ENCODE data around the gene UBE2G1. TPM values are rescaled to one million over a fixed set of nuclear protein-coding genes. Genes with fewer than 3 reads are reported as not detected.
"Not testable (repeated sequence)": the region's sequence is repeated elsewhere in the genome, so short reads cannot be mapped to it uniquely, and the experiment has no call there.

UBE2G1 gene, protein sequence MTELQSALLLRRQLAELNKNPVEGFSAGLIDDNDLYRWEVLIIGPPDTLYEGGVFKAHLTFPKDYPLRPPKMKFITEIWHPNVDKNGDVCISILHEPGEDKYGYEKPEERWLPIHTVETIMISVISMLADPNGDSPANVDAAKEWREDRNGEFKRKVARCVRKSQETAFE
- 79.1 TPM for polyA plus RNA-seq (ENCODE audit: insufficient read length)

DNA sequence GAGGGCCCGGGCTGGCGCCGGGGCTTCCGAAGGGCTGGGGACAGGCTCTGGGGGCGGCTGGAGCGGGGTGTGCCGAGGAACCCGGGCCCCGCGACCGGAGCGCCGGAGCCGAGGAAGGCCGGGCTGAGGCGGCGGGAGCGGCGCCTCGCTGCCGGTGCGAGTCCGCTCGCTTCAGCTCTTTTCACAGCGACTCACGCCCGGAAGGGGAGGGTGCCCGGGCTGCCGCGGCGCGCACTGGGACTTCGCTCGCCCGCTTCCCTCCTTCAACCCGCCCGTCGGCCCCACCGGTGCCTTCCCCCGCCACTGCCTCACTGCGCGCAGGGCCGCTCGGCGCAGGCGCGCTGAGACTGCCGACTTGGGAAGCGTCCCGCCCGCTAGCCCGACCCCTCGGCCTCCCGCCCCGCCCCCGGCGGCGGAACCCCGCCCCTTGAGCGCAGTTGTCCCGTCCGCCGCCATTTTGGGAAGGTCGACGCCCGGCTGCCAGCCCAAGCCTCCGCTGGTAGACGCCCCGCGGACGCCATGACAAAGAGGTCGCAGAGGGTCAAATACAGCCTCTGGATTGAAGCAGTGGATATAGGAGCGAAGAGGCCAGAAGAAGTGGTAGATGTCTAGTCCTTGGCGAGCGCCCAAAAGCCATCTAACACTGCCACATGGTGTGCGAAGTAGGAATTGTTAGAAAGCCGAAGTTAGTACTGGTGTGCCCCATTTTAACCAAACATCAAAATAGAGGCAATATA is at the start of gene UBE2G1:
UBE2G1 (minus strand) TSS at position 349 of the 737 bp plus-strand sequence. CDS start 359 bp downstream, outside the sequence.
- peak; percentile 91 for DNase-seq (ENCODE audit: low read depth)

DNA sequence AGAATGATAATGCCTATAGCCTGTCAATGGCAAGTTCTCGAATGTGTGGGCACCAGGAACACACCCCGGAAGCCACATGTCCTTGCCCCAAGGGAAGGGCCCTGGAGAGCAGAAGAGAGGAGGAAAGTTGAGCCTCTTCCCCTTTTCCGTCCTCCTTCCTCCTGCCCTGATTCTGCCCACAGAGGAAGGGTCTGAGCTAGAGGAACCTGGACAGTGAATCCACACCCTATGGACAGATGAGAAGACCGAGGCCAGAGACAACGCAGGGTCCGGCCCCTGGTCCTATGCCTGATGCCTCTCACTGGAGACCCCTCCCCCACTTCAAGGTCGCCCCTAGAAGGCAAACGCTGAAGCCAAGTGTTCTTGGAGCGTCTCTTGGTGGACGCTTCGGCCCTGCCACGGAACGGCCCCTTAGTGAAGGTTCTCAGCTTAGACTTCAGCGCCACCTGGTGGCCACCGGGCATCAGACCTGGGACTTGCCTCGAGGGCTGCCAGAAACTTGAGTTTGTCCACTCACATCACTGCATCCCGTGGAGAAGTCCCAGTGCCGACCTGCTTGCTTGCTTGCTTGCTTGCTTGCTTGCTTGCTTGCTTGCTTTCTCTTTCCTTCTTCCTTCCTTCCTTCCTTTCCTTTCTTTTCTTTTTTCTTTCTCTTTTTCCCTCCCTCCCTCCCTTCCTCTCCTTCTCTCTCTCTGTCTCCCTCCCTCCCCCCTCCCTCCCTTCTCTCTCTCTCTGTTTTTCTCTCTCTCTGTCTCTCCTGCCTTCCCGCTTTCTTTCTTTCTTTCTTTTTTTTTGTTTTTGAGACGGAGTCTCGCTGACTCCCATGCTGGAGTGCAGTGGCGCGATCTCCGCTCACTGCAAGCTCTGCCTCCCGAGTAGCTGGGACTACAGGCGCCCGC is 46.7 kb upstream of the UBE2G1 start:
- peak; percentile 90 for DNase-seq (ENCODE audit: low read depth)

DNA sequence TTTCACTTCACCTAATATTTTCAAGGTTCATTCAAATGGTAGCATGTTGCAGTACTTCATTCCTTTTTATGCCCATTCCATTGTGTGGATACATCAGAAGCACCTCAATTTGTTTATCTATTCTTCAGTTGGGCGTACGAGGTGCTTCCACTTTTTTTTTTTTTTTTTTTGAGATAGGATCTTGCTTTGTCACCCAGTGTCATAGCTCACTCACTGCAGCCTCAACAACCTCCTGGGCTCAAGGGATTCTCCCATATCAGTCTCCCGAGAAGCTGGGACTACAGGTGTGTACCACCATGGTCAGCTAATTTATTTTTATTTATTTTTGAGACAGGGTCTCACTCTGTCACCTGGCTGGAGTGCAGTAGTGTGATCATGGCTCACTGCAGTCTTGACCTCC is 44.7 kb upstream of the UBE2G1 start:
- DNase-seq (ENCODE audit: low read depth) = no peak

DNA sequence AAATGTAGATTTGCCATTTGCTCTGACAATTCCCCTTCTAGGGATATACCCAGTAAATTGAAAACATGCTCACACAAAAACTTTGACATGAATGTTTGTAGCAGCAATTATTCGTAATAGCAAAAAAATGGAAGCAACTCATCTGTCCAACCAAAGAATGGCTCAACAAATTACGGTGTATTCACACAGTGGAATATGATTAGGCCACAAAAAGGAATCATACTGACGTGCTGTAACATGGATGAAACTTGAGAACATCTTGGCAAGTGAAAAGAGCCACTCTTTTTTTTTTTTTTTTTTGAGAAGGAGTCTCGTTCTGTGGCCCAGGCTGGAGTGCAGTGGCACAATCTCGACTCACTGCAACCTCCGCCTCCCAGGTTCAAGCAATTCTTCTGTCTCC is 43.2 kb upstream of the UBE2G1 start:
- no peak for DNase-seq (ENCODE audit: low read depth)

DNA sequence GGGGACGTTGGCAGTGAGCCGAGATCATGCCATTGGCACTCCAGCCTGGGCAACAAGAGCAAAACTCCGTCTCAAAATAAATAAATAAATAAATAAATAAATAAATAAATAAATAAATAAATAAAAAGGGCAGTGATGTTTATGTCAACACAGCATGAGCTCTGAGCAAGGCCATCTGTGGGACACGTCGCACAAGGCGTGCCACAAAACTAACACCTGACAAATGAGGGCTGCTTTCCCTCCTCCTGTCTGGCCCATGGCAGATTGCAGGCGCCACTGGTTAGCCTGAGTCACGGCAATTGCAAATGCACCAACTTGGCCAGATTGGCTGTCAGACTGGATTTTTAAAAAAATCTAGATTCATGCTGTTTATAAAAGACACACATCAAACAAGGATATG is 41.4 kb upstream of the UBE2G1 start:
- no peak for DNase-seq (ENCODE audit: low read depth)

DNA sequence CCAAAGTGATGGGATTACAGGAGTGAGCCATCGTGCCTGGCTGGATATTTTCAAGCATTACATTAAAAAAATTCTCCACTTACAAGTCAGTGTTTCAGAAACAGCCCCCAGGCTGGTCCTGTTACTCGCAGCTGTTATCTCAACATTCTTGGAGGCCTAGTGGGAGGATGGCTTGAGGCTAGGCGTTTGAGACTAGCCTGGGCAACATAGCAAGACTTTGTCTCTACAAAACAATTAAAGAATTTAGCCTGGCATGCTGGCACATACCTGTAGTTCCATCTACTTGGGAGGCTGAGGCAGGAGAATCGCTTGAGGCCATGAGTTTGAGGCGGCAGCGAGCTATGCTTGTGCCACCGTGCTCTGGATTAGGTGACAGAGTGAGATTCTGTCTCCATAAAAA is 40.7 kb upstream of the UBE2G1 start:
- DNase-seq (ENCODE audit: low read depth) = no peak

DNA sequence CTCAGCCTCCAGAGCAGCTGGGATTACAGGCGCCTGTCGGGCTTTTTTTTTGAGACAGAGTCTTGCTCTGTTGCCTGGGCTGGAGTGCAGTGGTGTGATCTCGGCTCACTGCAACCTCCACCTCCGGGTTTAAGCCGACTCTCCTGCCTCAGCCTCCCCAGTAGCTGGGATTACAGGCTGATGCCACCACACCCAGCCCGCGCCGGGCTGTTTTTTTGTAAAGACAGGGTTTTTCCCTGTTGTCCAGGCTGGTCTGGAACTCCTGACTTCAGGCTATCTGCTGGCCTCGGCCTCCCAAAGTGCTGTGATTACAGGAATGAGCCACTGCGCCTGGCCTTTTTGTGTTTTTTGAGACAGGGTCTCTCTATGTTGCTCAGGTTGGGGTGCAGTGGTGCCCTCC is 39.9 kb upstream of the UBE2G1 start:
- DNase-seq (ENCODE audit: low read depth) = no peak

DNA sequence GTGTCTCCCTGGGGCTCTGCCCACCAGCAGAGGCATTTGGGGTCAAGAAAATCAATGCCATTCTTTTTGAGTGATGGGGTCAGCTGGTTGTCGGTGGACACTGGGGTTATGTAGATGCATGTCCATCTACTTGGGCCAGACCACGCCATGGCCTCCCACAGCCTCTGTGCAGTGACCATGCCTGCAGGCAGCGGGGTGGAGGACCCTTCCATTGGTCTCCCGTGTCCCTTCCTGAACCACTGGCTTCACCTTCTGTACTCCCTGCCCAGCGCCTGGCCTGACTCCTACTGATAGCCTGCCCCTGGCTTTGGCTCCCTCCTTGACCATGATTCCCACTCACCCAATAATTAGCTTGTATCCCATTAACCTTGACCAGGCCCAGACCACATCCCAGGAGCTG is 39.2 kb upstream of the UBE2G1 start:
- DNase-seq (ENCODE audit: low read depth) = no peak

DNA sequence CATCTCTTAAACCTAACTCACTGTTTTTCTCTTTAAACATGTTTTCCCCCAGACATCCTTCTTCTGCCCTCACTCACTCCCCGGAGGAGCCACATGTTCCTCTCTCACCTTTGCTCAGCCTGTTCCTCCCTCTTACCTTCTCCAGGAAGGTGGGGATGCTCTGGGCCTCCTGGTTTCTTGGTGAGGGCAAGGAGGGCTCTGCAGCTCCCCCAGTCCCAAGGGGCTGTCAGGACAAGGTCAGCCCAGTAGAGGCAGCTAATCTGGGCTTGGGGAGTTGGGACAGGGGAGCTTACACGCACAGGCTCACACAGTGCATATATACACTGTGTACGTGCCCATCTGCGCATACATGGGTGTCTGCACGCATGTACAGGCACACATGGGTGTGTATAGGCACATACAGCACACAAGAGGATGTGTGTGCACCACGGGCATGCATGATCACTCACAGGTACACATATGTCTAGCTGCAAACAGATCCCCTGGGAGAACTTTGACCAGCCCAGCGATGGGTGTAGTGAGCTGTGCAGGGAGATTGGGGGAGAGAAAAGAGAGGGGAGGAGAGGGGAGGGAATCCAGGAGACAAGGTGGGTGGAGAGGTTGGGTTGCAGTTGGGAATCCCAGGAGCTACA is 38.7 kb upstream of the UBE2G1 start:
- DNase-seq (ENCODE audit: low read depth) = no peak

DNA sequence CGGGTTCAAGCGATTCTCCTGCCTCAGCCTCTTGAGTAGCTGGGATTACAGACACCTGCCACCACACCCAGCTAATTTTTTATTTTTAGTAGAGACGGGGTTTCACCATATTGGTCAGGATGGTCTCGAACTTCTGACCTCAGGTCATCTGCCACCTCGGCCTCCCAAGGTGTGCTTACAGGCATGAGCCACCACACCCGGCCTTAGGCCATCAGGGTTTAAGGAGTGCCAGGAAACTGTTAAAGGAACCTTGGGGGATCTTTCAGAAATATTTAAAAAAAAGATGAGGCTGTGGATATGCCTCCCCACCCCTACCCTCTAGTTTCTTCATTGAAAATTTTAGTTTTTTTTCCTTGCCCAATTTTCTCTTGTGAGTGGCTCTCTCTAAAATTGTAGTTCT is 31.4 kb upstream of the UBE2G1 start:
- no peak for DNase-seq (ENCODE audit: low read depth)

DNA sequence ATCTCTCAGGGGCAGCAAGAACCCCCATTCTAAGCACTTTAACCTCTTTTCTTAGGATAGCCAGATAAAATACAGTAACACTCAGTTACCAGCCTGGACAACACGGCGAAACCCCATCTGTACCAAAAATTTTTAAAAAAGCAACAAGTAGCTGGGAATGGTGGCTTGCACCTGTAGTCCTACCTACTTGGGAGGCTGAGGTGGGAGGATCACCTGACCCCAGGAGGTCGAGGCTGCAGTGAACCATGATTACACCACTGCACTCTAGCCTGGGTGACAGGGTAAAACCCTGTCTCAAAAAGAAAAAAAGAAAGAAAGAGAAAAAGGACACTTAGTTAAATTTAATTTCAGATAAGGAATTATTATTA is 28.6 kb upstream of the UBE2G1 start:
- no peak for DNase-seq (ENCODE audit: low read depth)

DNA sequence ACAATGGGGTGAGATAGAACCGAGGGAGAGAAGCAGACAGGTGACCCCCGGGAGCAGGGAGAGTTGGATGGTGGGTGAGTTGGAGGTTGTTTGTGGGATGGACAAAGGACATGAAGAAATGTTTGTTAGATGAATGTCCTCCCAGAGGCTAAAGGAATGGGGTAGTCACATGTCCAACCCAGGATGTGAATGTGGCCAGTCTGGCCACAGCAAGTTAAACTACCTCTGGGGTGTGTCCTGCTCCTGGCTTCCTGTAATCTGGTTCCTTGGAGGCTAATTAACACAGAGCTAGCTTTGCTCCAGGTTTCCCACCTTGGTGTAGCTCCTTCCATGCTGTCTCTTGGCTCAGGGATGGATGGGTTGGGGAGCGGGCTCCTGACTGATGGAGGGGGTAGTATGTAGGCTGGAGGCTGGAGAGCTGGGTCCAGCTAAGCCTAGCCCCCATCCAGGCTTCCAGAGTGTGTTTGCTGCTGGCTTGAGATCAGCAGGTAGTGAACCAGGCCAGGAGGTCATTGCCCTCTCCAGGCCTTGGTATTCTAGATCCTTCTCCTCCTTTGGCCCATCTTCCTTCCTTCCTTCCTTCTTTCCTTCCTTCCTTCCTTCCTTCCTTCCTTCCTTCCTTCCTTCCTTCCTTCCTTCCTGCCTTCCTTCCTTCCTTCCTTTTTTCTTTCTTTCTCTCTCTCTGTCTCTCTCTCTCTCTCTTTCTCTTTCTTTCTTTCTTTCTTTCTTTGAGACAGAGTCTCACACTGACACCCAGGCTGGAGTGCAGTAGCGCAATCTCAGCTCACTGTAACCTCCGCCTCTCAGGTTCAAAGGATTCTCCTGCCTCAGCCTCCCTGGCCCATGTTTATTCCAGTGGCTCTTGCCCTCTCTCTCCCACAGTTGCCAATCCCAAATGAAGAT is 28.0 kb upstream of the UBE2G1 start:
- no peak for DNase-seq (ENCODE audit: low read depth)

DNA sequence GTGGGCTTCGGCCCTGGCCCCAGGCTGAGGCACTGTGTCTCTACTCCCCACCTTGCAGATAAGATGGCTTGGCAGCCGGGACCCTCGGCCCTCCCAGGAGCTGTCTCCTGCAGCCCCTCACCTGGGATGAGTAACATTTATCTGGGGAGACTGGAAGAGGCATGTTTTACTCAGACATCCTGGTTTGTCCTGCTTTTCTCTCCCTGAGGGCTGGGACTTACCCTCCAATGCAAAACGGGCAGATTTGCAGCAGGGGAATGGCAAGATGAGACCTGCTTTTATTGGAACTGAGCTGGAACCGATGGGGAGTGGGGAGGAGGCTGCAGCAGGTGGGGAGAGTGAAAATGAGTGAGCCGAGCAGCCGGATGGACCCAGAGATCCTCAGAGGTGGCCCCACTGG is 27.3 kb upstream of the UBE2G1 start:
- DNase-seq (ENCODE audit: low read depth) = no peak

DNA sequence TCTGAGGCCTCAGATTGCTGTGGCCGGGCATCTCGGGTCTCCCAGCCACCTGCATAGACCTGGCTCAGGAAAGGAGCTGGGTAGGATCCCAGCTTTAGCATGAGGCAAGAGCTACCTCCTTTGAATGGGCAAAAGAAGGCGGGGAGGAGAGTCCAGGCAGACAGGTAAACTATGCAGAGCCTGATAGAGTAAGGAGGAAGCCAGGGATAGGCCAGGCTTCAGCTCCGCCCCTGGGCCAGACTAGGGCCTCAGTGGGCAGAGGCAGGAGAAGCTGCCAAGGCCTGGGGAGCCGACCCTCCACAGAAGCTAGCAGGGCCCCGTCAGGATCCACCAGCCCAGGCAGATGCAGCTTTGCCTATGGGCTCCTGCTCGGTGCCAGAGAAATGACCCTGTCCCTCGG is 22.6 kb upstream of the UBE2G1 start:
- DNase-seq (ENCODE audit: low read depth) = no peak

DNA sequence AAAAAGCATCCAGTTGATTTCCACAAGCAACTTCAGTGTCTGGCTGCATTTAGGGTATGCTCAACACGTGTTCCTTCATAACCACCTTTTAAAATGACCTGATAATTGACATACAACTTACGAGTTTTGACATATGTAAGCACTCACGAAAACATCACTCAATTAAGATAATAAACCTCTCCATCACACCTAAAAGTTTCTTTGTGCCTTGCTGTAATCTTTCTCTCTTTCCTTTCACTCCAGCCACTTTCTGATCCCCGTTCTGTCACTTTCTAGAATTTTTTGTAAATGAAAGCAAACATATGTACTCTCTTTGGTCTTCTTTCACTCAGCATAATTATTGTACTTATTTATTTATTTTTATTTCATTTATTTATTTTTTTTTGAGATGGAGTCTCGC is 20.7 kb upstream of the UBE2G1 start:
- no peak for DNase-seq (ENCODE audit: low read depth)

DNA sequence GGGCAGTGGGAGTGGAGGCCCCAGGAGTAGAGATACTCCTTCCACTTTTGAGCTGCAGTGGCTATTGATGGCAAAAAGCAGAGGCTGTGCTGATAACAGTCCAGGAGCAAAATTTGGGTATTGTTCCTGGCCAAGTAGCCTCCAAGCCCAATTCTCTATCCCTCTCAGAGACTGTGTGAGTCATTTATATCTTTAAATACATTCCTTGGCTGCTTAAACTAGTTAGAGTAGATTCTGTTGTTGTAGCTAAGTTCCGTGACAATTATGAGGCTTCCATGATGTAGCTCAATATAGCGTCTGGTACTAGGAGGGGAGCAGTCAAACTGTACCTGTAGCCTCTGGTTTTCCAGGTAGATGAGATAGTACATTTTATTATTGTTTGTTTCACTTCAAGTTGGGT is 19.9 kb upstream of the UBE2G1 start:
- no peak for DNase-seq (ENCODE audit: low read depth)

DNA sequence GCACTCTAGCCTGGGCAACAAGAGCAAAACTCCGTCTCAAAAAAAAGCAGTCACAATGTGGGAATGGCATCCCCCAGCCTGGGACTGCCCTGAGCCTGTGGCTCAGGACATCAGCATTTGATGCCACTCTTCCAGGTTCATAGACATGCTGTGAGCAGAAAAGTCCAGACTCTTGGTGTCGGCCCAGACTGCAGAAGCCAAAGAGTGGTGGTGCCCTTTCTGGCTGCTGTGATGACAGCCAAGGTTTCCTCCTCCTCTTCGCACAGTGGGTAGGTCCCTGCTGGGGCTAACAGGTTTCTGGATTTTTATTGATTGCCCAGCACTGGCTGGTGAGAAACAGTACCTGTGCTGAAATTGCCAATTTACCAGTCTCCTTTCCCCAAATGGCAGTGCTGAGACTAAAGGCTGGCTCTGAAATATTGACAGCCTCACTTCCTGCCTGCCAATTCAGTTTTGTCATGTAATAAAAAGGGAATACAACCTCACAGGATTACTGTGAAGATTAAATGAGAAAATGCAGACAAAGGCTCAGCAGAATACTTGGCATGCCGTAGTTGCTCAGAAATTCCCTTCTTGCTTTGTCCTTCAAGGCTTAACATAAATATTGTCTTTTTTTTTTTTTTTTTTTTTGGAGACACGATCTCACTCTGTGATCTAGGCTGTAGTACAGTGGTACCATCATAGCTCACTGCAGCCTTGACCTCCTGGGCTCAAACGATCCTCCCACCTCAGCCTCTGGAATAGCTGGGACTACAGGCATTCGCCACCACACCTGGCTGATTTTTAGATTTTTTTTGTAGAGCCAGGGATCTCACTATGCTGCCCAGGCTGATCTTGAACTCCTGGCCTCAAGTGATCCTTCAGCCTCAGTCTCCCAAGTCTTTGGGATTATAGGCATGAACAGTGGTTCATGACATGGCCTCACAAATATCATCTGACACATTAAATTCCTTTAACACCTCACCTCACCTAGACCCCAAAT is 15.5 kb upstream of the UBE2G1 start:
- no peak for DNase-seq (ENCODE audit: low read depth)

DNA sequence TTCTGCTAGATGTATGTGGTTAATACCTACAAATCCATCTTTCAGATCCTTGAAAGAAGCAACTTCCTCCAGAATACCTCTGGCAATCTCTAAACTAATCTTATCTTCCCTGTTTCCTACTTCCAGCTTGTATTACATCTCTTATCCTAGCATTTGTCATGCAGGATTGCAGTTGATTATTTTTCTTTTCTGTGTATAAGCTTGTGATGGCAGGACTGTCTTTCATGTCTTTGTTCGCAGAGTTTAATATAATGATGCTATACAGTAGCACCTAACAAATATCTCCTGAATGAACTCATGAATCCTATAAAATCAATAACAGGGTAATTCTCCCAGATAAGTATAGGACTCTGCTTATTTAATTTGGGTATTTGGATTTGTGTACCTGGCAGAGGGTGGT is 12.2 kb upstream of the UBE2G1 start:
- no peak for DNase-seq (ENCODE audit: low read depth)

DNA sequence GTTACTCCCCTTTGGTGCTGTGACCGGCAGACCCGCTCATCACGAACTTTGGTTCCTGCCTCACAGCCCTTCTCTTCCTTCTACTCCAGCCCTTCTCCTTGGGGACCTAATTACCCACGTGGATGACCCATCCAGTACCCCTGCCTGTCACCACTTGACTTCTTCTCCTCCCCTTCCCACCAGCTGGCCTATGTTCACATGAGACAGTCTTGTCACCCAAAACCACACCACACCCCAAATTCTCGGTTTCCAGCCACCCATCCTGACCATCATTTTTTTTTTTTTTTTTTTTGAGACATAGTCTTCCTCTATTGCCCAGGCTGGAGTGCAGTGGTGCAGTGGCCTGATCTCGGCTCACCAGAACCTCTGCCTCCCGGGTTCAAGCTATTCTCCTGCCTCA is 10.8 kb upstream of the UBE2G1 start:
- DNase-seq (ENCODE audit: low read depth) = not testable (repeated sequence)

All from forelimb muscle (tissue), 1 donor.